Natural killer cell (primary cell): ENCODE data around the gene FAM25A. TPM values are rescaled to one million over a fixed set of nuclear protein-coding genes. Genes with fewer than 3 reads are reported as not detected.
A peak's percentile ranks its signal among the peaks of the same experiment; 100 is the strongest.

Experiments used
- ATAC-seq, 3 donors: fragments of 150-1000 bp in 2 of 3; fragments of 200-7000 bp in 1 of 3; cut with Tn5 transposase; 1 replicate in 1 of 3; 2 replicates in 2 of 3; pipeline ENCODE4 v1.10.0; 2021; ENCODE audit warnings: mild to moderate bottlenecking in 2 of 3, moderate library complexity in 2 of 3
- DNase-seq, 2 donors: peaks; one replicate each; pipeline versions ENCODE4 v3.0.0 to v3.0.0-alpha.2; 2013 to 2021; ENCODE audit warnings: mixed read lengths in 1 of 2
- H3K27ac ChIP-seq: one replicate; pipeline ENCODE4 v1.5.1; 2013; ENCODE audit warnings: mild to moderate bottlenecking, low read length
- H3K27me3 ChIP-seq: one replicate; pipeline ENCODE4 v1.6.1; 2013; ENCODE audit warnings: low read length; ENCODE audit not compliant: control insufficient read depth, insufficient read depth
- H3K36me3 ChIP-seq: one replicate; pipeline ENCODE4 v1.6.1; 2013; ENCODE audit warnings: low read length; ENCODE audit not compliant: control insufficient read depth, insufficient read depth
- H3K4me1 ChIP-seq: one replicate; pipeline ENCODE4 v1.6.1; 2013; ENCODE audit warnings: low read length; ENCODE audit not compliant: control insufficient read depth, insufficient read depth
- H3K4me3 ChIP-seq: one replicate; pipeline ENCODE4 v1.5.1; 2013; ENCODE audit warnings: low read length
- H3K9me3 ChIP-seq: one replicate; pipeline ENCODE4 v1.6.1; 2013; ENCODE audit warnings: low read length; ENCODE audit not compliant: control insufficient read depth, insufficient read depth
- H3K27ac Mint-ChIP-seq, 2 donors: one replicate each; pipeline ENCODE4 v1.8.0; 2022; ENCODE audit warnings: mild to moderate bottlenecking in 2 of 2, mixed read lengths in 2 of 2, moderate library complexity in 1 of 2
- H3K27me3 Mint-ChIP-seq, 2 donors: one replicate each; pipeline ENCODE4 v1.8.0; 2022; ENCODE audit warnings: low read depth in 2 of 2, mixed read lengths in 2 of 2
- H3K36me3 Mint-ChIP-seq: one replicate; pipeline ENCODE4 v1.8.0; 2022; ENCODE audit warnings: mixed read lengths
- H3K4me1 Mint-ChIP-seq, 2 donors: one replicate each; pipeline ENCODE4 v1.8.0; 2022; ENCODE audit warnings: mixed read lengths in 2 of 2
- H3K4me3 Mint-ChIP-seq: one replicate; pipeline ENCODE4 v1.8.0; 2022; ENCODE audit warnings: mild to moderate bottlenecking, moderate library complexity, mixed read lengths
- H3K9me3 Mint-ChIP-seq, 2 donors: one replicate each; pipeline ENCODE4 v1.8.0; 2022; ENCODE audit warnings: mixed read lengths in 2 of 2
- WGBS: methylation state at CpG from one replicate; pipeline ENCODE4 v1.1.7; 2013; ENCODE audit warnings: missing lambda C conversion rate; ENCODE audit not compliant: insufficient coverage; 5-methylcytosine and 5-hydroxymethylcytosine counted together
- intact Hi-C: fragments of 100-400 bp; cut with micrococcal nuclease; formaldehyde crosslinking; loops from one replicate; pipeline ENCODE4 v1.14.2; 2022
- total RNA-seq, 4 donors: library from RNA; stranded (reverse); fragments of 120-200 nt in 1 of 4; gene quantifications; one replicate each; pipeline versions ENCODE4 v1.2.3 to v1.2.4, GENCODE V29; 2013 to 2022
- TF ChIP-seq, protein P1 (sequence below): fragments of 200-600 bp; IDR thresholded peaks from one replicate; pipeline ENCODE4 v1.8.0; 2022; ENCODE audit warnings: antibody characterized with exemption

The FAM25A gene
- total RNA-seq, 3 donors from 2014 or later (not counting 1 experiment from before 2014, with no cell fraction given) = not detected

DNA sequence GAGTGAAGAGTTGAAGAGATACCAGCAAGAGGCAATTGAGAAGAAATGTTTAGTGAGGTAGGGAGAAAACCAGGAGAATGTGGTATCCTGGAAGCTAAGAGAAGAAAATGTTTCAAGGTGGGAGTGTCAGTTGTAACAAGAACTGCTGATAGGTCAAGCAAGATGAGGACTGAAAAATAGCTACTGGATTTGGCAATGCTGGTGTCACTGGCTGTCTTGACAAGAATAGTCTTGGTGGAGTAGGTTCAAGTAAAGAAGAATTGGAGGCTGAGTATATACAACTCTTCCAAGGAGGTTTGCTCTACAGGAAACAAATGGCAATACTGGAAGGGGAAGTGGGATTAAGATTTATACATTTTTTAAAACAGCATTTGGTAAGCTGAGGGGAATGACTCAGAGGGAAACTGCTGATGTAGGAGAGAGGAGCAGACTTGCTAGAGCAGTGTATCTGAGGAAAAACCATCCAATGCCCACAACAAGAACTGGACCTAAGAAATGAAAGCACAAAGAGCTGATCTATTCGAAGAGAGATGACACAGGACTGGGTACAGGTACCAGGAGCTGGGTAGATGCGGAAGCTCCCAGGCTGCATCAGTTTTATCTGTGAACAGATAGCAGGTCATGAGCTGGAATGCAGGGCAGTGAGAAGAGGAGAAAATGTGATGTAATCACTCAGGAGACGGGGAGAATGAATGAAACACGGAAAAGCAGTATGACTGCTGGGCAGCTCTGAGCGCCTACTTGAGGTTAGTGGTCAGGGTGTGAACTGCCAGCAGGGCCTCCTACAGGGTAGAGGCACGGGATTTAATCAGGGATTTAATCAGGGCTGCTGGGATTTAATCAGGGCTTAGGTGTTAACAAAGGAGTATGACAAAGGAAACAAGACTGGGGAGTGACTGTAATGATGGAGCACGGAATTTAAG, 34.5 kb downstream of the FAM25A start:
- ATAC-seq = peak in 2 of 3 donors; percentile 60 to 65
- 33% methylated on average over 7 of the region's 7 CpGs for WGBS
- H3K27me3 Mint-ChIP-seq = no peaks in the 10 kb centered on the region
- H3K27me3 ChIP-seq = no peaks in the 10 kb centered on the region
- H3K27ac ChIP-seq = no peak overlapping the region
- H3K9me3 ChIP-seq = no peaks in the 10 kb centered on the region
- TF ChIP-seq, protein P1, sequence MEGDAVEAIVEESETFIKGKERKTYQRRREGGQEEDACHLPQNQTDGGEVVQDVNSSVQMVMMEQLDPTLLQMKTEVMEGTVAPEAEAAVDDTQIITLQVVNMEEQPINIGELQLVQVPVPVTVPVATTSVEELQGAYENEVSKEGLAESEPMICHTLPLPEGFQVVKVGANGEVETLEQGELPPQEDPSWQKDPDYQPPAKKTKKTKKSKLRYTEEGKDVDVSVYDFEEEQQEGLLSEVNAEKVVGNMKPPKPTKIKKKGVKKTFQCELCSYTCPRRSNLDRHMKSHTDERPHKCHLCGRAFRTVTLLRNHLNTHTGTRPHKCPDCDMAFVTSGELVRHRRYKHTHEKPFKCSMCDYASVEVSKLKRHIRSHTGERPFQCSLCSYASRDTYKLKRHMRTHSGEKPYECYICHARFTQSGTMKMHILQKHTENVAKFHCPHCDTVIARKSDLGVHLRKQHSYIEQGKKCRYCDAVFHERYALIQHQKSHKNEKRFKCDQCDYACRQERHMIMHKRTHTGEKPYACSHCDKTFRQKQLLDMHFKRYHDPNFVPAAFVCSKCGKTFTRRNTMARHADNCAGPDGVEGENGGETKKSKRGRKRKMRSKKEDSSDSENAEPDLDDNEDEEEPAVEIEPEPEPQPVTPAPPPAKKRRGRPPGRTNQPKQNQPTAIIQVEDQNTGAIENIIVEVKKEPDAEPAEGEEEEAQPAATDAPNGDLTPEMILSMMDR = no peak
- H3K36me3 ChIP-seq = peaks cover 74% of the 10 kb centered on the region
- DNase-seq = no peak
- intact Hi-C loops = no loop called here
- H3K4me3 ChIP-seq = no peak overlapping the region
- H3K4me1 ChIP-seq = peaks cover 5% of the 10 kb centered on the region
- H3K36me3 Mint-ChIP-seq = no peaks in the 10 kb centered on the region
- H3K9me3 Mint-ChIP-seq = no peaks in the 10 kb centered on the region
- no peak overlapping the region for H3K27ac Mint-ChIP-seq
- no peaks in the 10 kb centered on the region for H3K4me1 Mint-ChIP-seq
- no peak overlapping the region for H3K4me3 Mint-ChIP-seq

DNA sequence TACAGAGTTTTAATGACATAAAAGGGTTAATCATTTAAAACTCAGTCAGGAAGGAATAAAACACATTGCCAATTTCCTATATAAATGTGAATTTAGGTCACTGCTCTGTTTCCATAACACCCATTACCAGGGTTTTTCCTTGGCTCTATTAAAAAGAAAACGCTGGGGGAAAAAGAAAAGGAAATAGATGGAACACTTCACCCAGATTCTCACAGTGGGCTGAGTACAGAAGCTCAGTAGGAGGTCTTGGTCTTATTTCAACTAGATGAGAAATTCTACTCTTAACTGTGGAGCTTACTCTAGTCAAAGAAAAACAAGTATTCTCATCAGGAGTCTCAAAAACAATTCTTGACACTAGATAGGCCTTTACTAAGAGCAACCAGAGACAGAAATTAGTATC, 38.1 kb downstream of the FAM25A start:
- no peak for DNase-seq
- no peaks in the 10 kb centered on the region for H3K4me1 Mint-ChIP-seq
- H3K9me3 Mint-ChIP-seq = no peaks in the 10 kb centered on the region
- no peak for ATAC-seq
- H3K27me3 Mint-ChIP-seq = no peaks in the 10 kb centered on the region
- Histone ChIP-seq H3K9me3 (no peaks in the 10 kb centered on the region), H3K36me3 (peaks cover 72% of the 10 kb centered on the region), H3K4me1 (peaks cover 5% of the 10 kb centered on the region), H3K27me3 (no peaks in the 10 kb centered on the region), H3K4me3 (no peak overlapping the region), H3K27ac (no peak overlapping the region)
- WGBS = no CpG with 5 or more reads among the region's 1 CpG
- intact Hi-C loops = no loop called here
- TF ChIP-seq, protein P1 = no peak
- no peak overlapping the region for H3K4me3 Mint-ChIP-seq
- no peaks in the 10 kb centered on the region for H3K36me3 Mint-ChIP-seq
- H3K27ac Mint-ChIP-seq = peak overlapping the region in 1 of 2 donors; percentile 31

DNA sequence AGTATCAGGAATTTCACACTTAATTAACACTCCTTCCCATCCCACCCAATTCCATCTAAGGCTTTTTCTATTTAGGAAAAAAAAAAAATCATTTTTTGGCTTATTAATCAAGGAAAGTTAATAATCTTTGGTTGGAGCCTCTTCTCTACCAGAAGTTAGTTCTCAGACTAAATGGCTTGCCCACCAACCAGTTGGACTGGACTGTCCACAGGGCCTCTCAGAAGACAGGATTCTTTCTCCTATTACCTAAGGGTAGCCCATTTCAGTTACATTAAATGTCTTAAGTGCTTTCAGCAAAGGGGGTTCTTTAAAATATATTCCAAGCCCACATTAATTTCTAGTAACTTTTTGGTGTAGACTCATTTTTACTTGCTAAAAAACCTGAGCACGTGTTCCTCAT, 39.3 kb downstream of the FAM25A start:
- H3K4me3 ChIP-seq = no peak overlapping the region
- peaks cover 5% of the 10 kb centered on the region for H3K4me1 ChIP-seq
- no peaks in the 10 kb centered on the region for H3K4me1 Mint-ChIP-seq
- no peak overlapping the region for H3K27ac ChIP-seq
- TF ChIP-seq, protein P1 = no peak
- H3K27me3 Mint-ChIP-seq = no peaks in the 10 kb centered on the region
- DNase-seq (no peak), ATAC-seq (no peak)
- no peaks in the 10 kb centered on the region for H3K36me3 Mint-ChIP-seq
- no peaks in the 10 kb centered on the region for H3K9me3 ChIP-seq
- H3K9me3 Mint-ChIP-seq = no peaks in the 10 kb centered on the region
- no peaks in the 10 kb centered on the region for H3K27me3 ChIP-seq
- H3K4me3 Mint-ChIP-seq = no peak overlapping the region
- intact Hi-C loops = no loop called here
- no CpG with 5 or more reads among the region's 1 CpG for WGBS
- H3K27ac Mint-ChIP-seq = no peak overlapping the region
- peaks cover 68% of the 10 kb centered on the region for H3K36me3 ChIP-seq
